Mucosa of descending colon (tissue), 3 donors: ENCODE results near the gene CCDC116. TPM values are rescaled to one million over a fixed set of nuclear protein-coding genes. Genes with fewer than 3 reads are reported as not detected.

Experiments
- ATAC-seq: fragments of 200-7000 bp; cut with Tn5 transposase; one replicate; pipeline ENCODE4 v1.9.1; 2020; ENCODE audit warnings: mild to moderate bottlenecking, moderate library complexity
- DNase-seq, 3 donors: peaks; one replicate each; pipeline ENCODE4 v3.0.0-alpha.2; 2020
- H3K36me3 ChIP-seq: fragments of 200-600 bp; one replicate; pipeline ENCODE4 v1.8.0; 2021; ENCODE audit warnings: low read depth, mild to moderate bottlenecking
- H3K4me1 ChIP-seq: fragments of 200-600 bp; one replicate; pipeline ENCODE4 v1.8.0; 2021; ENCODE audit warnings: low read depth, mild to moderate bottlenecking
- H3K4me3 ChIP-seq: fragments of 200-600 bp; one replicate; pipeline ENCODE4 v1.8.0; 2021; ENCODE audit warnings: mild to moderate bottlenecking
- H3K9me3 ChIP-seq: fragments of 200-600 bp; one replicate; pipeline ENCODE4 v1.8.0; 2021; ENCODE audit warnings: mild to moderate bottlenecking
- intact Hi-C, 2 donors: fragments of 100-400 bp; cut with DNase I in 1 of 2; cut with micrococcal nuclease in 1 of 2; formaldehyde crosslinking; loops; one replicate each; pipeline versions ENCODE4 v1.11.0 to v1.11.1; 2022; cut with DNase I, micrococcal nuclease
- total RNA-seq, 3 donors: library from RNA; stranded (reverse); fragmentation: NEBNext Ultra II Directional in 2 of 3; extraction: Animal tissue kit (Norgen Biotek cat#: 25700) in 2 of 3; gene quantifications; one replicate each; pipeline versions ENCODE4 v1.2.1 to v1.2.4, GENCODE V29; 2021 to 2023
- TF ChIP-seq, protein P1 (sequence below): fragments of 200-600 bp; IDR thresholded peaks from one replicate; pipeline ENCODE4 v1.8.0; 2022; ENCODE audit warnings: antibody characterized with exemption, mild to moderate bottlenecking
- donor health status: DM: no; HTN: no; CAD: no; lungs with moderate emphysema.
- donor health status: DM: no; HTN: no; CAD: no.
- donor health status: DM: no; HTN: yes; CAD: no.

Gene CCDC116
- total RNA-seq, 3 donors from 2014 or later: 0.22 to 0.89 (median 0.26) TPM

DNA sequence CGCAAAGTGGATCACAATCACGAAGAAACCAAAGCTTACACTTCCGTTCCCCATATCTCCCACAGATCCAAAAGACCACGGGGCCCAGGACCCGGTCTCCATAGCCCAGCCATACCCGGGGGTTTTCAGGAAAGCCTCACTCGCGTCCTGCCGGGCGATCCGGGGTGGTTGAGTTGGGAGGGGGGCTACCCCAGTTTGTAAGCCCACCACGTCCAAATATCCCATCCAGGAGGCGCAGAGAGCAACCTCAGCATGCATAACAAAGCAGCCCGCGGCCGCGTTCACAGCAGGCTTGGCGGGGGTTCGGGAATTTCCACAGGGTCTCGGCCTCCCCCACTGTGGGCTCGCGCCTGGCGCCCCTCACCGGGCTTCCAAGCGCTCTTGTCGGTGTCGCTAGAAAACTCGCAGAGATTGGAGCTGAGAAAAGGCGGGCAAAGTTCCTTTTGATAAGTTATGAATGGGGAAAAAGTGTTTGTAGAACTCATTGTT lies 19.0 kb downstream of the CCDC116 start:
- DNase-seq: no peak
- peak; percentile 8 for ATAC-seq
- TF ChIP-seq, protein P1, sequence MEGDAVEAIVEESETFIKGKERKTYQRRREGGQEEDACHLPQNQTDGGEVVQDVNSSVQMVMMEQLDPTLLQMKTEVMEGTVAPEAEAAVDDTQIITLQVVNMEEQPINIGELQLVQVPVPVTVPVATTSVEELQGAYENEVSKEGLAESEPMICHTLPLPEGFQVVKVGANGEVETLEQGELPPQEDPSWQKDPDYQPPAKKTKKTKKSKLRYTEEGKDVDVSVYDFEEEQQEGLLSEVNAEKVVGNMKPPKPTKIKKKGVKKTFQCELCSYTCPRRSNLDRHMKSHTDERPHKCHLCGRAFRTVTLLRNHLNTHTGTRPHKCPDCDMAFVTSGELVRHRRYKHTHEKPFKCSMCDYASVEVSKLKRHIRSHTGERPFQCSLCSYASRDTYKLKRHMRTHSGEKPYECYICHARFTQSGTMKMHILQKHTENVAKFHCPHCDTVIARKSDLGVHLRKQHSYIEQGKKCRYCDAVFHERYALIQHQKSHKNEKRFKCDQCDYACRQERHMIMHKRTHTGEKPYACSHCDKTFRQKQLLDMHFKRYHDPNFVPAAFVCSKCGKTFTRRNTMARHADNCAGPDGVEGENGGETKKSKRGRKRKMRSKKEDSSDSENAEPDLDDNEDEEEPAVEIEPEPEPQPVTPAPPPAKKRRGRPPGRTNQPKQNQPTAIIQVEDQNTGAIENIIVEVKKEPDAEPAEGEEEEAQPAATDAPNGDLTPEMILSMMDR: no peak
- Histone ChIP-seq H3K4me3 (no peak overlapping the region), H3K36me3 (no peaks in the 10 kb centered on the region), H3K4me1 (peaks cover 14% of the 10 kb centered on the region), H3K9me3 (no peaks in the 10 kb centered on the region)
- intact Hi-C loops: no loop called here

DNA sequence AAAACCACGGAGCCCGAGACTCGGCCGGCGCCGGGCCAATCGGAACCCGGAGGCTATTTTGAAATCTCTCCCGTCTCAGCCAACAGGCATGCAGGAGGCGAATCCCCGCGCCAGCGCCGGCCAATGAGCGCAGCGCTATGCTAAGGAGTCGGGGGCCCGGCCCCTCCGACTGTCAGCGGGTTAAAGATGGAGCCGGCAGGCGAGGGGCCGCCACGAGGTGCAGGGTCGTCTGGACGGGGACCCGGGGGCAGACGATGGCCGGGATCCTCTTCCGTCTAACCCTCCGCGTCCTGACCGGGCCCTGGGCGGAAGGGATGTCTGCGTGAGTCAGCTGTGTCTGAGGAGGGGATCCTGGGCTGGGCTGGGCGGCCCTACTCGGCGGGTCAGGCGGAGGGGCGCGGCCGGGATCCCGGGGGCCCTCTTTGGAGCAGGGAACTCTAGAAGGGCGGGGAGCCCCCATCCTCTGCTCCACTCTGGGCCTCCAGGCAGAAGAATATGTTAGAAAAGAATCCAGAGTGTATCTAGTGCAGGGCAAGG lies 19.5 kb downstream of the CCDC116 start:
- H3K4me1 ChIP-seq: peaks cover 13% of the 10 kb centered on the region
- DNase-seq (peak; percentile 88 to 89 (median 88)), ATAC-seq (peak; percentile 95)
- no peaks in the 10 kb centered on the region for H3K9me3 ChIP-seq
- intact Hi-C loops: no loop called here
- H3K4me3 ChIP-seq: no peak overlapping the region
- TF ChIP-seq, protein P1: no peak
- no peaks in the 10 kb centered on the region for H3K36me3 ChIP-seq

DNA sequence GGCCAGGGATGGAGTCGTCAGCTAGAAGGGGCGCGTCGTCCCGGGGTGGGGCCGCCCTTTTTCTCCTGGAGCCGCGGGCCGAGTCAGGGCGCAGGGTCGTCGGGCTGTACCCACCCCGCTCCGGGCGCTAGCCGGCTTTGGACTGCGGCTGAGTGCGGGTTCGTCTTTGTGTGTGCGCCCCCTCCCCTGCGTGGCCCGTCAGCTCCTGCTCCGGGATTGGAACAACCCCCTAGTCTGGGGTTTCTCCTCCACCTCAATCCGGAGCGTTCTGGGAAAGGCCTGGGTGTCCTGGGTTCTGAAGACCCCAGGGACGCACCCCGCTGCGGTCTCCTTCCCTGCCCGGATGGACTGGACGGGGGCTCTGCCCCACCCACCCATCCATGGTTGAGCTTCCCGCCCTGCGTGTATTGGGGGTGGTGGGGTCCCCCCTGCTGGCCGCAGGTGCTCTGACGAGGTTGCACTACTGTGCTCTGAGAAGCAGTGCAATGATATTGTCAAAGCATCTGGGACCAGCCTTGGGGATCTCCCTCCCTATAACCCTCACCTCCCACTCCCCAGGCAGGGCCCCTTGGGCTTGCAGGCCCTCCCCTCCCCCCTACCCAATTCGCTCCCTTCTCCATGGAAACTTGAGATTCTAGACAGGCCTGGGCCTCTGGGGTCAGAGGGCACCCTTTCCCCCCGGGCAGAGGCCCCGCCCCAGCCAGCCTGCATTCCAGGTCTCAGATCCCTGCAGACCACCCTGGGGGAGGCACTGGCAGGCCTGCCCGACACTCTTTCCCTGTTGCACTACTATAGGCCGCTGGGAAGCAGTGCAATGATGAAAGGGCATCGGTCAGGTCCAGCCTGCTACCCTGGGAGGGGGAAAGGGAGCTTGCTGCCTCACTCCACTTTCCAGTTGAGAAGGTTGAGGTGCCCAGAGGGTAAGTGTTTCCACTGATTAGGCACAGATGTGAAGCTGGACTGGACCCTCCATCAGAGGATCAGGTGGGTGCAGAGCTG lies 20.3 kb downstream of the CCDC116 start:
- TF ChIP-seq, protein P1: no peak
- ATAC-seq (no peak), DNase-seq (no peak)
- Histone ChIP-seq H3K4me1 (peaks cover 17% of the 10 kb centered on the region), H3K36me3 (no peaks in the 10 kb centered on the region), H3K9me3 (no peaks in the 10 kb centered on the region), H3K4me3 (no peak overlapping the region)
- intact Hi-C loops: no loop called here

DNA sequence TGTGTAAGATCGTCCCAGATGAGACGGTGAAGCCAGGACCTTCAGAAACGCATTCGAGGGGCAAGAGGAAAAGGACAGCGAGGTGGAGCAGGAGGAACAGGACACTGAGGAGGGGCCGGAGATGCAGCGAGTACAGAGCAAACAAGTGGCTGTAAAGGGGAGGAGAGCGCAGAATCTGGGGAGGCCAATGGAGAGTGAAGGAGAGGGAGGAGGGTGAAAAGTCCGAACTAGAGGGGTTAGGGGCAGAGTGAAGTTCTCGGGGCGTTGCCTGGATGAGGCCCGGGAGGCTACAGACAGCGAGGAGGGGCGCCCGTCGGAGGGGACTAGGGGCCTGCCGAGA lies 24.4 kb downstream of the CCDC116 start:
- H3K4me1 ChIP-seq: peaks cover 15% of the 10 kb centered on the region
- H3K9me3 ChIP-seq: no peaks in the 10 kb centered on the region
- DNase-seq (no peak), ATAC-seq (peak; percentile 1)
- intact Hi-C loops: no loop called here
- H3K4me3 ChIP-seq: no peak overlapping the region
- no peaks in the 10 kb centered on the region for H3K36me3 ChIP-seq
- TF ChIP-seq, protein P1: no peak

DNA sequence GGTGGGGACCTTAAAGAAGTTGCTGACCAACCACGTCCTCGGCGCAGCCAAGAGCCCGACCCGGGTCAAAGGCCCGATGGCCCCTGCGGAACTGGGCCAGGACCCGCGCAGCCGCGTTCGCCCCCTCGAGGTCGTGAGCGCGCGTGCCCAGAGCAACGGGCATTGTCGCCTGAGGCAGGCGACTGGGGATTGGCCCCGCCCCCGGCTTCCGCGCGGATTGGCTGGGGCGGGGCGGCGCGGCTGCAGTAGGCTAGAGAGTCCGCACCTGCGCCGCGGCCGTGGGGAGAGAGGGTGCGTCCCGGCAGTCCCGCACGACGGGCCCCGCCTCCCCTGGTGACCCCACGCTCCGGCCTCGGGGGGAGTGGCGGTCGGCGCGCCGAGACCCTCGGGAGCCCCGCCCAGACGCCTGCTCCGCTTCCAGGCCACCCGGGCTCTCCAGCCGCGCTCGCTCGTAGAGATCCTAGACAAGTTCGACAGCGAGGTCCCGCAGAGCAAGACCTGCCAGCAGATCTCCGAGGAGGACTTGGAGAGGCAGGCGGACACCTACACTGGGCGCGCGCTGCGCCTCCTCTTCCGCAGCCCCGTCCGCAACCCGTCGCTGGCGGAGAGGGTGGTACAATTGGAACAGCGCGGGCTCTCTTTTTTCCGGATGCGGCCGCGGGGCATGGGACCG lies 24.9 kb downstream of the CCDC116 start:
- peak; percentile 97 for ATAC-seq
- H3K4me3 ChIP-seq: peak overlapping the region; percentile 36
- H3K4me1 ChIP-seq: peaks cover 13% of the 10 kb centered on the region
- TF ChIP-seq, protein P1: peak; percentile 32
- intact Hi-C loops: no loop called here
- DNase-seq: peak; percentile 83 to 88 (median 87)
- H3K9me3 ChIP-seq: no peaks in the 10 kb centered on the region
- no peaks in the 10 kb centered on the region for H3K36me3 ChIP-seq
